Brain pericyte (primary cell): Measurements from ENCODE around the gene NPAS1.
"Not testable (repeated sequence)": the region's sequence is repeated elsewhere in the genome, so short reads cannot be mapped to it uniquely, and the experiment has no call there.

Experiments
- DNase-seq: peaks from one replicate; pipeline ENCODE4 v3.0.0-alpha.2; 2012; ENCODE audit warnings: low read depth, low spot score

NPAS1 gene

DNA sequence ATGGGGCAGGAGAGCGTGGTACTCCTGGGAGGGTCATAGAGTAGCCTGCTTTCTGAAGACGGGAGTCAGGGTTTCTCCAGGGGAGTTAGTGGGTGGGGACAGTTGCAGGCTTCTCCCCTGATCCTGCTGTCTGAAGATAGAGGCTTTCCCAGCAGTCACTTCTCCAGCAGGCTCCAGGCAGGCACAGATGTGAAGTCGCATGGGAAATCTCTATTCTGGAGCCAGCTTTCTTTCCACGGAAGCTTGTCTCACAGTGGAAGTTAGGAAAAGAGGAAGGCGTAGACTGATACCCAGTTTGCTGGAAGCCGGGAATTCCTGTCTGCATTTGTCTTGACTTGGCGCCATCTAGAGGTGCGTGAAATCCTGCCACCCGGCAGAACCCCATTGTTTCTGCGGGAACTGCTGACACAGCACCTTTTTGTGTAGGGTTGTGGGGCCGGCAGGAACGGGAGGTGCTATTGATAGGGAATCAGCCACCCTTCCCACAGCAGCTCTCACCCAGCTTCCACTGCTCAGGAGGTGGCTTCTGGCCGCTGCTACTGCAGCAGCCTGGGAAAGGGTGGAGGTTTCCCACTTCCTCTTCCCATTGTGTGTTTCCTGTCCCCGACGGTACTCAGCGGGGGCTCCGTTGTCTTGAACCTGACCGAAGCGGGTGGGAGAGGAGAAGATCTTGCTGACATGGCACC is 28.5 kb upstream of the NPAS1 start:
- peak; percentile 63 for DNase-seq

DNA sequence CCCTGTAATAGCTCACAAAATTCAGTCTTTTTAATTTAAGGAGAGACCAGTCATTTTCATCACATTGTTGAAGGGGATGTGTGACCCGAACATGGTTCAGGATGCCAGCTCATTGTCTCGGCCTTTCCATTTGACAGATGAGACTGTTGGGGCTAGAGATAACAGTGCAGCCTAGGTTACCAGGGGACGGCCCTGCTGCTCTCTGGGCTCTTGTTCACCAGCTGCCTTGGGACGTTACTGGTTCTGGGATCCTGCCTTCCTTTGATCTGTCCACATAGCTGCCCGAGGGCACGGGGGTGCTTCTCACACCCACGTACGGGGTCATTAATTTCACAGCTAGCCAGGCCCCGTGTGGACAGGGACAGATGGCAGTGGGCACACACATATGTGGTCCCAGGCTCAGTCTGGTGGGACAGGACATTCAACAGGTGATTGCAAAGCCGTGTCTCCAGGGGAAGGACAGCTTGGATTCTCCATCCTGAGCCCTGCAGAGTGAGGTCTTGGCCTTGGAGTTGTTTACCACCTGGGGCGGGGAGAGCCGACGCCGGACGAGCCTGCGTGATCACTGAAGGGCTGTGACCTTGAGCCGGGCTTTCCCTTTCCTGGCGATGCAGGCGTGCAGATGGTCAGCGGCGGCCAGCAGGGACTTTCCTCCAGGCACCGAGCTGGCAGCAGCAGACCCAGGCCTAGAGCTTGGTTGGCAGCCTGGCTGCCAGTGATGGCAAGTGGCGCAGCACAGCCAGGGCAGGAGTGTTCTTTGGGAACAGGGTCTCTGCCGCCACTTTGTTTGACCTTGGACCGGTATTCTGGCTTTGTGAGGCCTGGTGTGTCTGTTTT is 26.7 kb upstream of the NPAS1 start:
- no peak for DNase-seq

DNA sequence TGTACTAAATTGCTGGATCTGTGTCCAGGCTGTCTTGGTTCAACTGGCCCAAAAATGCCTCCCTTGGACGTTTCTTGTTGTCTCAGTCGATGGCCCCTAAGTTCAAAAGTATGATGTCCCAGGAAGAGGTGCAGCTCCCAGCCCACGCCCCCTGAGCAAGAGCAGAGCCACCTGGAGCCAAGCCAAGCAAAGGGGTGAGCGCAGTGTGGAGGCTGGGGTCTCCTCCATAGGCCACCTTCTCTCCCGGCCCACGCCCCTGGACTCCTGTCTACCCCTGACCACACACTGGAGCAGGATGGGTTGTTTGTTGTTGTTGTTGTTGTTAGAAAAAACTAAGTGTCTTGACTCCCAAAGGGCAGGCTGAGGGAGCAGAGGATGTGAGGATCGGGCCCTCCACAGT is 26.0 kb upstream of the NPAS1 start:
- DNase-seq: no peak

DNA sequence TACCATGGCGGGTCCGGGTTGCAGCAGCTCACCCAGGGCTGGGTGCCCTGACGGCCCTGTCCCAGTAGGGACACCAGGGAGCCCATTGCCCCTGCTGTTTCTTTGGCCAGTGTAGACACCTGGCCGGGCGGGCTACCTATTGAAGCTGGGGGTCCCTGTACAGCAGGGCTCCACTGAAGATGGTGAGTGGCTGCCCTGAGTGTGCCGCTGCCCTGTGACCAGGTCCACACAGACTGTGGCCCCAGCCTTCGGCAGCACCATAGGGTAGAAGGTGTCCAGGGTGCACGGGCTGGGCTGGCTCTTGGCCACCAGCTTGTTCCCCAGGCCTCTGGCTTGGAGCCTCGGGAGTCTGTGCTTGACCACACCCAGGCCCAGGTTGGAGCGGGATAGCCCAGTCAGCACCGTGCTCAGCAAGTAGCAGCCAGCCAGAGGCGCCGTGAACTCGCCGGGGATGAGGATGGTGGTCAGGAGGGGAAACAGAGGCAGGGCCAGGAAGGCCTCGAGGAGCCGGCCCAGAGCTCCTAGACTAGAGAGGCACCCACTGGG is 25.4 kb upstream of the NPAS1 start:
- no peak for DNase-seq

DNA sequence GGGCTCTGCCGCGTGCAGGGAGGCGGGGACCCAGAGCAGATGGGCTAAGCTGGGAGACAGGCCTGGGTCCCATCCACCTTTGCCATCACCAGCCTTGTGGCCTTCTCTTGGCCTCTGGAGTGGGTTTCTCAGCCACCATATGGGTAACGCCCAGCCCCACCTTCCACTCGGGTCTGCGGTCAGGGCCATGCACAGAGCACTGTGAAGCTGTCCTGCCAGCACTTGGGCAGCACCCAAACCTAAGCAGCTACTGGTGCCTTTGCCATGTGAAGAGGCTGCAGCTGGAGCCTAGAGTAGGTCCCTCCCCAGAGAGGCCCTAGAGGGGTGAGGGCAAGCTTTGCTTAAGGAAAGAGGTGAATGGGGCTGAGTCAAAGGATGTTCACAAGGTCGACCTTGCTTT is 24.1 kb upstream of the NPAS1 start:
- DNase-seq: no peak

DNA sequence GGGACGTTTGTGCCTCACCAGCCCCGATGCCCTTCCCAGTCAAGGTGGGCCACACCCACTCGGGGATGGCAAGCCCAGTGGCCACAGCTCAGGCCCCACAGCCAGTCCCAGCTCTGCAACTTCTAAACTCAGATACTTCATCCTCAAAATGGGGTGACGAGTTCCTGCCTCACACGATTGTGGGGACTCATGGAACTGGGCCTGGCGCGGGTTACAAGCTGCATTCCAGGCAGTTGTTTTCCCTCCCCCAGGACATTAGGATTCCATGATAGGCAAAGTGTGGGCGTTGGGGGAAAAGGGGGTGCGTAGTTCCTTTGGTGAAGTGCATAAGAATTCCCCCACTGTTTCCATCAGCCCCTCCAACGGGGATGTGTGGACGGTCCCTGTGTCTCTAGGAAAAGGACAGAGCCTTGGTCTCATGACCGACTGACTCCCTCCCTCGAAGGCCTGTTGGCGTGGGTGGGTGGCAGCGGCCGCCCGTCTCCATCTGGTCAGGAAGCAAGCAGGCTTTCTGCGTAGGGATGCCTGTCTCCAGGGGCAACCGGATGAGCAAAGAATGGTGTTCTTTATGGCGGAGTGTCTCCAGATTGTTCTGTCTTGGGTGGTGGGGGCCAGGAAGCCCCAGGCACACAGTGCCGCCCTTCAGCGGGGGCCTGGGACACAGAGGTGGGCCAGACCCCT is 21.1 kb upstream of the NPAS1 start:
- DNase-seq: no peak

DNA sequence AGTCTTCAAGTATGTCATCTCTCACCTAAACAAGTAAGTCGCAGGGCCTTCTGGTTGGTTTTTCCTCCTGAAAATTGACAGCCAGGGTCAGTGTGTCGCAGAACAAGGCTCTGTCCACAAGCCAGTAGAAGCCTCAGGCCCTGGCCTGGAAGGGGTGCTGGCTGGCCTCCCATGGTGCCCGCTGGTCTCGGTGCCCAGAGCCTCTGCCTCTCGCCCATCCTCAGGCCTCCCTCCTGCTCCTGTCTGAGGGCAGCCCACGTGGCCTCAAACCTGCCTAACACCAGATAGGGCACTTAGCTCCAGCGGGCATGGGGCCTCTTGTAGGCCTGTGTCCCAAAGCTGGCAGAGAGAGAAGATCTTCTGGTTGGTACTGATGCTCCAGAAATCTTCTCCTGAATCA is 20.3 kb upstream of the NPAS1 start:
- no peak for DNase-seq

DNA sequence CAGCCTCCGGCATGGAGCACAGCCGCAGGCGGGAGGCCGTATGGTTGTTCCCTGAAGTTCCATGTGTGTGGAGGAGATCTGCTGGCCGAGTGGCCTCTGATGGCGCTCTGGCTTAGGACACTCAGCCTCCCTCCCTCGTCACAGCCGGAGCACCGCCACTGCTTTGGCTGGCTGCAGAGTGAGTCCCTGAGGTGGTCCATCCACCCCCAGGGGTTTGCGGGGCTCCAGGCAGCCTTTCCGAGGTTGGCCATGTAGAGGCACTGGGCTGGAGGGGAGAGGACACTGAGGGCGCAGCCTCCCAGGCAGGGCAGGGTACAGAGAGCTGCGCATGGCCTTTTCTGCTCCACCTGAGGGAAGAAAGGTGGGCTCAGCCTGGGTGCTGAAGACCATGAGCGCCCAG is 19.8 kb upstream of the NPAS1 start:
- no peak for DNase-seq

DNA sequence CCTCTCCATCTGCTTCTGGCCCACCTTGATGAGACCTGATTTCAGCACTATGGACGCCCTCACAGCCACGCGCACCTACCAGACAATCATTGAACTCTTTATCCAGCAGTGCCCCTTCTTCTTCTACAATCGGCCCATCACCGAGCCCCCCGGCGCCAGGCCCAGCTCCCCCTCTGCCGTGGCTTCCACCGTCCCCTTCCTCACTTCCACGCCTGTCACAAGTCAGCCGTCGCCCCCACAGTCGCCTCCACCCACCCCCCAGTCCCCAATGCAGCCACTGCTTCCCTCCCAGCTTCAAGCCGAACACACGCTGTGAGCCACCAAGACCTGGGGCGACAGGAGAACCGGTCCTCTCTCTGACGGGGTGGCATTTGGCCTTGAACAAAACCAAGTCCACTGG is 19.3 kb upstream of the NPAS1 start:
- no peak for DNase-seq

DNA sequence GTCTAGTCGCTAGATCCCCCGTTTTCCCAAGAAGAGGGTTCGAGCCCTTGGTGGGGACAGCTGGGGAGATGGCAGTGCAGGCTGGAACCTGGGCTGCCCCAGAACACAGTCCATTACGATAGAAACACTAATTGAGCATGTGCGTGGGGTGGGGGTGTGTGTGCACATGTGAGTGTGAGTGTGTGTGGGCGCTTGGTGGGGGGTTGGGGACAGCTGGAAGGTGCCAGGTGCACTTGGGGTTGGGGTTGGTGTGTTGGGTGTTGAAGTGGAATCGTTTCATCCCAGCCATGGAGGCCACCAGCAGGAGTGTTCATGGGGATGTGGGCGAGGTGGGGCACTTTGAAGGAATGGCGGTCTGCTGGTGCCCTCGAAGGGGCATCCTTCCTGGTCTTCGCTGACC is 18.1 kb upstream of the NPAS1 start:
- DNase-seq: no peak

DNA sequence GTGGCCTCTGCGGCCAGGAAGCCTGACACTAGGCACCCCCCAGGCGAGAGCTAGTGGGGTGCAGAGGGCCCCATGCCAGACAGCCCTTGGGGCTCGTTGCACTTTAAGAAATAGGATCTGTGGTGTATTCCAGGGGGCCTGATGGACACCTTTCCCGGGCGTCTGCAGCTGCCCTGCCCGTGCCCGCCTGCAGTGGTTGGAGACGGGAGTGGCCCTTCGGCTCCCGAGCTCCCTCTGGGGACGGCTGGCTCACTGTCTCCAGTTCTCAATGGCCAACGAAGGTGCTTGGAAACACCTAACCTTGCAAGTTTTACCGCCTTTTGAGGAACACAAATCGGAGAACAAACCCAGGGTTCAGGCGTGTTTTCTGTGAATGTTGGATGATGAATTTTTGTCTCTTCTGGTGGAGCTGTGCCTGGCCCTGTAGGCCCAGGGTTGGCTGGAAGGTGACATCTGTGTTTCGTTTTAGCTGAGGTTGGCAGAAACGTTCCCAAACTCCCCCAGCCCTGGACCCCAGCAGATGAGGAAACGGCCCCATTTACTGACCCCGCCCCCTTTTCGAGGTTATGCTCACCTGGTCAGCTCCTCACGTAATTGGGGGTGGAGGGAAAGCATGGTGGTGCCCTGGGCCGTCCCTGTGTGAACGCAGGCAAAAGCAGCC is 17.4 kb upstream of the NPAS1 start:
- no peak for DNase-seq

DNA sequence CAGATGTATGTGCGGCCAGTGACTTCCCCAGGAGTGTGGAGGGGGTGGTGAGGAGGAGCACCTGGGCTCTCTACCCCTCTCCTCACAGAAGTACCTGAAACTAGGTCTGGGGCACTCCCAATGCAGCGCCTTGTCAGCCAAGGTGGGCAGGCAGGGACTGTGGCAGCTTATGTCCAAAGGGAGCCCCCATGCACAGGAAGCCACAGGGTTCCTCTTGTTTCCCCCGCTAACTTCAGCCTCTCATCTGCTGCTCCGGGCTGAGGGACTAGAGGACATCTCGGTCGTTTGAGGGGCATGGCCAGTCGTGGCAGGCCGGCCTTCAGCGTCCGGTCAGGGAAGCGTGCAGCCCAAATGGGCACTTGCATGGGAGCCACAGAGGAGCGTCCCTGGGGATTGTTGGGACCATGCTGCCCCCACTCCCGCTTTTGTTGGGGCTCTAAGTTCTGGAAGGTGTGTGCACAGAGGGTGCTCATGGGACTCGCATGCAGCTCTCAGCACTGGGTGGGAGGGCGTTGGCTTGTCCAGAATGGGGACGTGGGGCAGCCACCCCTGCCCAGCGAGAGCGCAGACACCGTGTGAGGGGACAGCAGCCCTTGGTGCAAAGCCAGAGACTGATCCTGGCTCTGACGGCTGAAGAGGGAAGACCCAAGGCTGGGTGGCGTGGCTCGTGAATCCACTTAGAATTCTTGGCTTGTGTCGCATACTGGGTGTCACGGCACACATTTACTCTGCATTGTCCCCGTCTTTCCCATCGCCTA is 16.6 kb upstream of the NPAS1 start:
- DNase-seq: no peak

DNA sequence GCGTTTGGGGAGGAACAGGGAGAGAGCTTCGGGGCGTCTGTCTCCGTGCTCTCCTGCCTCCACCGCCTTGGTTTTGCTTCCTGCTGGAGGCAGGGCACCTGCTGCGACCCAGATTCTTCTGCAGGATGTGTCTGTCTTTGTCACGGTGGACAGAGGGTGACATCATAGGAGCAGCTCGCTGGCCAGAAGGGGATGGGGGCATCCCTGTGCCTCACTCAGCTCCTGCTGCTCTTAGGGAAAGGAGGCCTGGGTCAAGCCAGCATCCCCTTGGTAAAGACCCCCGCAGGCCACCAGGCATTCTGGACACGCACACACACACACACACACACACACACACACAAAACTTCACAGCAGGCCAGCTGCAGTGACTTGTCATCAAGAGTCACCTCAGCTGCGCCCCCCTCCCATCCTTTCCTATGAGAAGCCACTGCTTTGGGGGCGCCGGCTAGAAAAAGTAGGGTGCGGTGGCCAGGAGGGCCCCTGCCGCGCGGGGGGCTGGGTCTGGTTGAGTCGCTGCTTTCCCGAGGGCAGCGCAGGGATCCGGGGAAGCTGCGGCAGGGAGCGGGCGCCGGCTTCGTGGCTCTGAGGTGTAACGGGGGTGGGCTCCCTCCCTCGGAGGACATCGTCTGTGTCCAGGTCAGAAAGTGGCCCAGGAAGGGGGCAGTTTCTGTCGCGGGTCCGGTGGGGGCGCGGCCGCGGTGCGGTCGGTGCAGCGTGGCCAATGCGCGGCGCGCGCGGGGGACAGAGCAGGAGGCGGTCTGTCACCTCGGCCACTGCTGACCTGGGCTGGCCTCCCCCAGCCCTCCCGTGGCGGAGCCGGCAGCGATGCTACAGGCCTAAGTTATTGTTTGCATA is 15.8 kb upstream of the NPAS1 start:
- no peak for DNase-seq

DNA sequence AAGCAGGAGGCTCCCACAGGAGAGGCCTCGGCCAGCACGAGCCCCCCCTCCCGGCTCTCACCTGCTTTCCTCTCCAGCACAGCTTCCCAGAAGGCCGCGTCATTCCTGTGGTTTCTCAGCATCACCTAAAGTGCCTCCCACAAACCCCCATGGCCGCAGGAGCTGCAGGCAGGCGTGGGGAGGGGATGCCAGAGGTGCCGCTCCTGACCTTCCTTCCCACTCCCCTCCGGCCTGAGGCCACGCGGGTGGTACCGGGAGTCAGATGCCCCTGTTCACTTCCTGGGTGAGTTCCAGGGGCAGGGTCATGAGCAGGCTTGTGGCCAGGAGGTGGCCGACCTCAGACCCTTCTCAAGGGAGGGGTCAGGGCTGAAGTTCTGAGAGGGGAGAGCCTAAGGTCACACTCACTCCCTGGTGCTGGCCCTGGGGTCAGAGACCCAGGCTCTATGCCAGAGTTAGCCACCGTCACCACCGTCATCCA is 14.4 kb upstream of the NPAS1 start:
- no peak for DNase-seq

DNA sequence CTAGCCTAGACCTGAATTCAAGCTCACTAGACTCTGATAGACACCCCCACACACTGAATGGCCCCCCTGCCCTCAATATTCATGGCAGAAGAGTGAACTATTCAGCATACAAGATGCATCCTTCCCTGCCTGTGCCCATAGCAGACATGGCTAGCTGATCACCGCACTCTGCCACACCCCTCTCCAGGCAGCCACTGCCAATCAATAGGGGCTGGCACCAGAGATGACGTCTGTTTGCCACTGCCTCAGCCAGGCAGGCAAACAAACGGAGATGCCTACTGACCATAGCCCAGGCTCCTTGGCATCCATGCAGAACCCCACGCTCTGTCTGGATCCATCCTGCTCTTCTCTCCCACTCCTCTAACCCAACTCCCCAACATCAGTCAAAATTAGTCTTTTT is 13.8 kb upstream of the NPAS1 start:
- DNase-seq: no peak

DNA sequence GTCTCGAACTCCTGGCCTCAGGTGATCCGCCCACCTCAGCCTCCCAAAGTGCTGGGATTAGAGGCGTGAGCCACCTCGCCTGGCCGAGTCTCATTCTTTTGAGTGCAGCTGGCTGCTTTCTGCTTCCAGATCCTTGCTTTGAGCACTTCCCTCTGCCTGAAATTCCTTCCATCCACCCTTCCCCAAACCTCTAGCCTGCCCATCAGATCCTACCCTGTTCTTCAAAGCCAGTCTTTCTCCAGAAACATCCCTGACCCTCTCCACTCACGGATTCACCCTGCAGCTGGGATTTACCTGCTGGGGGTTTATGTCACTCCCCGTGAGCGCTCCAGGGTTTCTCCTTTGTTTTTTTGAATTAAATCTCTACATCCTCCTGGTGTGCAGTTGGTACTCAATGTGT is 13.1 kb upstream of the NPAS1 start:
- DNase-seq: no peak

DNA sequence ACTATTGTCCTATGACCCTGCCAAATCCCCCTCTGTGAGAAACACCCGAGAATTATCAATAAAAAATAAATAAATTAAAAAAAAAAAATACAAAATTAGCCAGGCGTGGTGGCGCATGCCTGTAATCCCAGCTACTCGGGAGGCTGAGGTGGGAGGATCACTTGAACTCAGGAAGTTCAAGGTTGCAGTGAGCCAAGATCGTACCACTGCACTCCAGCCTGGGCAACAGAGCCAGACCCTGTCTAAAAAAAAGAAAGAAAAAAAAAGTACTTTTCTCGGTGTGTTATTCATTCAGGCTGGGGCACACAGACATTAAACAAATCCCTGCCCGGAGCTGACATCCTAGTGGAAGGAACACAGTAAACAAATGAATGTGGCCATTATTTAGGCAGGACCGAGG is 9.1 kb upstream of the NPAS1 start:
- not testable (repeated sequence) for DNase-seq

DNA sequence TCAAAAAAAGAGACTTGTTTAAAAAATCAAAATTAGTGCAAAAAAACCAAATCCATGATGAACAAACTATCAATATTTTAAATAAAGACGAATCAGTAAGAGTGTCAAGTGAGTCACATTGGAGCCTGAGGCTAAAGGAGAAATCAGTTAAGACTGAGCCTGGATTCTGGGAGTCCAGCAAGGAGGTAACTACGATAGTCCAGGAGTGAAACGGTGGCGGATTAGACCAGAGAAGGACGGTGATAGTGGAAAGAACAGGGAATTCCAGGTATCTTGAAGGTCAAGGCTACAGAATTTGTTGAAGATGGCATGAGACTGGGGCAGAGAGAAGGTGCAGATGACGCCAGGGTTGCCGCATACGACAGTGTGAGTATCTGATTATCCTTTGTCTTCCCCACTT is 7.0 kb upstream of the NPAS1 start:
- DNase-seq: no peak

DNA sequence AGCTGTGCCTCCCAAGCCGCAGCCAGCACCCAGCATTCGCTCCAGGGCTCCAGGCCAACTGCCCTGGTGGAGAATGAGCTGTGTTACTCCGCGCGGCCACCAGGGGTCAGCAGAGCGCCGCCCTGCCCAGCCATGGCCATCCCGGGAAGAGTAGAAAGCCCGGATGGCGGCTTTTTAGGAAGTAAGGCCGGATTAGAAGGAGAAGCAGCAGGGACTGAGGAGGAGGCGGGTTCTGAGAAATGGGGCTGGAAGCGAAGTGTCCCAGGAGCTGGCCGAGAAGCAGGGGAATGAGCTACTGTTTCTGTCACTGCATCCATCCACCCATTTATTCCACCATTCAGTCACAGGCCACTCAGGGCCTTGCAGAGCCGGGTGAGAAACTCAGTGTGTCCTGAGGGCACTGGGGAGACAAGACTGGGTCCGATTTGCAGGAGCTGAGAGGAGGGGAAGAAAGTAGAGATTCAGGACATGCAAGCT is 6.6 kb upstream of the NPAS1 start:
- no peak for DNase-seq

DNA sequence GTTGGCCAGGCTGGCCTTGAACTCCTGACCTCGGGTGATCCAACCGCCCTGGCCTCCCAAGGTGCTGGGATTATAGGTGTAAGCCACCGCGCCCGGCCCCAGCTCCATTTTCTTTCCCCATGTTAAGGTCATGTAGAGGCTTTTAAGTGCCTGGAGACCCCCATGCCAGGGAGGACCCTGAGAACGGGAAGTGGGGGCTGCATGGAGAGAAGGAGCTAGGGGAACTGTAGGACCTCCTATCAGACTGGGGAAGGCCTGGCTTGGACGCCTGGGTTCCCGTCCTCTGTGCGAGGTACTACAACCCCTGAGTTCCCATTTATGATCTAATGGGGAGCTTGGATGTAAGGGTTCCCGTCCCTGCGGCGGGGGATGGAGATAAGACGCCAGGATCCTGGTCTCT is 714 bp upstream of the NPAS1 start:
- no peak for DNase-seq
